NCI-H2029 treated with DMSO at 0.1 percent for 48 hours (cell line): ENCODE results near the gene VSX1.

ENCODE experiments used
- DNase-seq: peaks from one replicate; lab custom pipeline; 2025; lab: John Stamatoyannopoulos, UW

The VSX1 gene

GRCh38 chr20:25065625-25066338, 16.2 kb downstream of the VSX1 start:
- peak; percentile 11 for DNase-seq

GRCh38 chr20:25065072-25065624, 16.8 kb downstream of the VSX1 start:
- DNase-seq, result no peak

- DNase-seq, result no peak
Observed at GRCh38 chr20:25064561-25065071, 17.3 kb downstream of the VSX1 start.

GRCh38 chr20:25063981-25064380, 18.0 kb downstream of the VSX1 start:
- no peak for DNase-seq

- no peak for DNase-seq
Observed at GRCh38 chr20:25063546-25063945, 18.4 kb downstream of the VSX1 start.

- DNase-seq, result no peak
Observed at GRCh38 chr20:25062841-25063240, 19.1 kb downstream of the VSX1 start.

- DNase-seq, result no peak
Observed at GRCh38 chr20:25061821-25062530, 20.0 kb downstream of the VSX1 start.

GRCh38 chr20:25061103-25061799, 20.7 kb downstream of the VSX1 start:
- no peak for DNase-seq

GRCh38 chr20:25059866-25060465, 22.0 kb downstream of the VSX1 start:
- no peak for DNase-seq

- DNase-seq, result no peak
Observed at GRCh38 chr20:25058847-25059810, 22.8 kb downstream of the VSX1 start.

- no peak for DNase-seq
Observed at GRCh38 chr20:25058051-25058846, 23.7 kb downstream of the VSX1 start, which contains the start of gene ACSS1. ACSS1 (minus strand) TSS chr20:25058139; CDS start chr20:25058102, 37 bp downstream.

- peak; percentile 34 for DNase-seq
Observed at GRCh38 chr20:25057234-25058050, 24.5 kb downstream of the VSX1 start.

- DNase-seq, result no peak
Observed at GRCh38 chr20:25056690-25057233, 25.2 kb downstream of the VSX1 start.

GRCh38 chr20:25055711-25056495, 26.0 kb downstream of the VSX1 start:
- DNase-seq, result no peak

- DNase-seq, result no peak
Observed at GRCh38 chr20:25054995-25055629, 26.8 kb downstream of the VSX1 start.

- DNase-seq, result no peak
Observed at GRCh38 chr20:25054096-25054820, 27.7 kb downstream of the VSX1 start.
